Measurements from ENCODE around the gene TANGO6.
A peak's percentile ranks its signal among the peaks of the same experiment; 100 is the strongest.

Gene TANGO6

GRCh38 chr16:69005641-69006355 lies 162.5 kb downstream of the TANGO6 start:
- TF ChIP-seq CTCF (conservative IDR thresholded peaks at IDR 0.05; ENCODE audit: control insufficient read depth, insufficient read depth, low read depth, low read length), result no peak
- DNase-seq (ENCODE audit: low read depth), result no peak

GRCh38 chr16:69012906-69013305 lies 169.6 kb downstream of the TANGO6 start:
- DNase-seq (ENCODE audit: low read depth), result no peak
- H3K4me3 ChIP-seq (ENCODE audit: control insufficient read depth, low read depth, low read length), result no peak overlapping the region
- TF ChIP-seq CTCF (conservative IDR thresholded peaks at IDR 0.05; ENCODE audit: control insufficient read depth, insufficient read depth, low read depth, low read length), result no peak

More at GRCh38 chr16:69005641-69006355, 162.5 kb downstream of the TANGO6 start:
- no peak overlapping the region for H3K4me3 ChIP-seq (ENCODE audit: control insufficient read depth, low read depth, low read length)

GRCh38 chr16:69013991-69014390 lies 170.7 kb downstream of the TANGO6 start:
- no peak for TF ChIP-seq CTCF (conservative IDR thresholded peaks at IDR 0.05; ENCODE audit: control insufficient read depth, insufficient read depth, low read depth, low read length)
- H3K4me3 ChIP-seq (ENCODE audit: control insufficient read depth, low read depth, low read length), result no peak overlapping the region
- DNase-seq (ENCODE audit: low read depth), result no peak

GRCh38 chr16:69014811-69015210 lies 171.5 kb downstream of the TANGO6 start:
- H3K4me3 ChIP-seq (ENCODE audit: control insufficient read depth, low read depth, low read length), result no peak overlapping the region
- DNase-seq (ENCODE audit: low read depth), result no peak
- TF ChIP-seq CTCF (conservative IDR thresholded peaks at IDR 0.05; ENCODE audit: control insufficient read depth, insufficient read depth, low read depth, low read length), result no peak

GRCh38 chr16:69017036-69017783 lies 173.9 kb downstream of the TANGO6 start:
- no peak overlapping the region for H3K4me3 ChIP-seq (ENCODE audit: control insufficient read depth, low read depth, low read length)
- DNase-seq (ENCODE audit: low read depth), result peak; percentile 82
- TF ChIP-seq CTCF (conservative IDR thresholded peaks at IDR 0.05; ENCODE audit: control insufficient read depth, insufficient read depth, low read depth, low read length), result no peak

- no peak for DNase-seq (ENCODE audit: low read depth)
- no peak for TF ChIP-seq CTCF (conservative IDR thresholded peaks at IDR 0.05; ENCODE audit: control insufficient read depth, insufficient read depth, low read depth, low read length)
- no peak overlapping the region for H3K4me3 ChIP-seq (ENCODE audit: control insufficient read depth, low read depth, low read length)
Measured at GRCh38 chr16:69019811-69020210, 176.5 kb downstream of the TANGO6 start.
